ENCODE measurements around the gene PLD4. TPM values are rescaled to one million over a fixed set of nuclear protein-coding genes. Genes with fewer than 3 reads are reported as not detected.
"Not testable (repeated sequence)": the region's sequence is repeated elsewhere in the genome, so short reads cannot be mapped to it uniquely, and the experiment has no call there.

The PLD4 gene
- total RNA-seq, 2 donors from 2014 or later = not detected

DNA sequence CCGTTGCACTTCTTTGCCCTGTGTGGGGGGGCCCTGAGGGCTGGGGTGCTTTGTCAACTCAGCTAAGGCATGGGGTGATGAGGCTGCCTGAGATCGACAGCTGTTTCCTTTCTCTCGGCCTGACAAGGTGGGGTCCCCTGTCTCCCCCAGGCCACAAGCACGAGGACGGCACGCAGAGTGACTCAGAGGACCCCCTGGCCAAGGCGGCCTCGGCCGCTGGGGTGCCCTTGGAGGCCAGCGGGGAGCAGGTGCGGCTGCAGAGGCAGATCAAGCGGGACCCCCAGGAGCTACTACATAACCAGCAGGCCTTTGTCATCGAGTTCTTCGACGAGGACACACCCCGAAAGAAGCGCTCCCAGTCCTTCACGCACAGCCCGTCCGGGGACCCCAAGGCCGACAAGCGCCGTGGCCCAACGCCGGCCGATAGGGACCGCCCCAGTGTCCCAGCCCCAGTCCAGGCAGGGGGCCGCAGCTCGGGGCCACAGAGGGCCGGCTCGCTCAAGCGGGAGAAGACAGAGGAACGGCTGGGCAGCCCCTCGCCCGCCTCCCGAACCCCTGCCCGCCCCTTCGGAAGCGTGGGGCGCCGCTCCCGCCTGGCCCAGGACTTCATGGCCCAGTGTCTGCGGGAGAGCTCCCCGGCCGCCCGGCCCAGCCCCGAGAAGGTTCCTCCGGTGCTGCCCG lies 40.9 kb upstream of the PLD4 start:
- Histone ChIP-seq H3K36me3 (replicated peaks in 1 of 2; ENCODE audit: insufficient read depth in 1 of 2, low read depth in 2 of 2) (peaks cover 0 to 10% of the 10 kb centered on the region in 2 donors), H3K9me3 (no peaks in the 10 kb centered on the region), H3K4me1 (no peaks in the 10 kb centered on the region), H3K27me3 (no peaks in the 10 kb centered on the region), H3K27ac (no peak overlapping the region), H3K4me3 (no peak overlapping the region)
- DNase-seq = peak in 2 of 4 donors; percentile 4 to 9
- TF ChIP-seq CTCF (IDR thresholded peaks at IDR 0.05) = no peak
- no peak for TF ChIP-seq POLR2A (IDR thresholded peaks at IDR 0.05)
- WGBS, 2 donors = 92 to 94% methylated on average over 9 to 49 of the region's 49 CpGs
- intact Hi-C loops (cut with DNase I) = no loop called here
- ATAC-seq = no peak

DNA sequence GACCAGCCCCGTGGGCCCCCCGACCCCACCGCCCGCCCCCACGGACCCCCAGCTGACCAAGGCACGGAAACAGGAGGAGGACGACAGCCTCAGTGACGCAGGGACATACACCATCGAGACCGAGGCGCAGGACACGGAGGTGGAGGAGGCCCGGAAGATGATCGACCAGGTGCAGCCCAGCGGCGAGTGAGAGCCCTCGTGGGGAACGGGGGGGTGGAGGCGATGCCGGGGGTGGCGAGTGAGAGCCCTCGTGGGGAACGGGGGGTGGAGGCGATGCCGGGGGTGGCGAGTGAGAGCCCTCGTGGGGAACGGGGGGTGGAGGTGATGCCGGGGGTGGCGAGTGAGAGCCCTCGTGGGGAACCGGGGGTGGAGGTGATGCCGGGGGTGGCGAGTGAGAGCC lies 40.3 kb upstream of the PLD4 start:
- intact Hi-C loops (cut with DNase I); DNase-seq; H3K27ac ChIP-seq; H3K9me3 ChIP-seq; ATAC-seq; H3K4me3 ChIP-seq; H3K27me3 ChIP-seq; H3K4me1 ChIP-seq: not testable (repeated sequence)
- H3K36me3 ChIP-seq (replicated peaks in 1 of 2; ENCODE audit: insufficient read depth in 1 of 2, low read depth in 2 of 2) = peaks cover 0 to 10% of the 10 kb centered on the region in 2 donors
- WGBS, 2 donors = 84% methylated on average over 13 of the region's 34 CpGs; no CpG with 5 or more reads in 1 of the 2 donors

GRCh38 chr14:104885031-104885972 lies 39.4 kb upstream of the PLD4 start:
- DNase-seq (peak in 3 of 4 donors; percentile 4 to 11 (median 10)), ATAC-seq (no peak)
- no peaks in the 10 kb centered on the region for H3K27me3 ChIP-seq
- peaks cover 0 to 10% of the 10 kb centered on the region in 2 donors for H3K36me3 ChIP-seq (replicated peaks in 1 of 2; ENCODE audit: insufficient read depth in 1 of 2, low read depth in 2 of 2)
- TF ChIP-seq POLR2A (IDR thresholded peaks at IDR 0.05) = no peak
- no peak for TF ChIP-seq CTCF (IDR thresholded peaks at IDR 0.05)
- no peak overlapping the region for H3K27ac ChIP-seq
- 92 to 93% methylated on average over 14 to 30 of the region's 38 CpGs for WGBS, 2 donors
- no peak overlapping the region for H3K4me3 ChIP-seq
- no peaks in the 10 kb centered on the region for H3K9me3 ChIP-seq
- no peaks in the 10 kb centered on the region for H3K4me1 ChIP-seq
- intact Hi-C loops (cut with DNase I) = no loop called here

DNA sequence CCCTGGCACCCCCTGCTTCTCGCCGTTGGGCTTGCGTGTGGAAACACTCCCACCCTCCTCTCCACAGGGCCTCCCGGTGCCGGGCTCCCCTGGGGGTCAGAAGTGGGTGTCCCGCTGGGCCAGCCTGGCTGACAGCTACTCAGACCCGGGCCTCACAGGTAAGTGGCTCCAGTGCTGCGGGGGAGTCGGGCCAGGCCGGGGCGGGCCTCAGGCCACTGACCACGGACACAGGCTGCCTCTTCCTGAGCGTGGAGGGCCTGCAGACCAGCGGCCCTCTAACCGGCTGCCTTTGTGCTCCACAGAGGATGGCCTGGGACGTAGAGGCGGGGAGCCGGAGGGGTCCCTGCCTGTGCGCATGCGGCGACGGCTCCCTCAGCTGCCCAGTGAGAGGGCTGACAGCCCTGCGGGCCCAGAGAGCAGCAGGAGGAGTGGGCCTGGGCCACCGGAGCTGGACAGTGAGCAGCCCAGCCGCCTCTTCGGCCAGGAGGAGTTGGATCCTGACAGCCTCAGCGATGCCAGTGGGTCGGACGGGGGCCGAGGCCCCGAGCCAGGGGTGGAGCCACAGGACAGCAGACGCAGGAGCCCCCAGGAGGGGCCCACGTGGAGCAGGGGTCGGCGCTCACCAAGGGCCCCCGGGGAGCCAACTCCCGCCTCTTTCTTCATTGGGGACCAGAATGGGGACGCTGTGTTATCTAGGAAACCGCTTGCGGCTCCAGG lies 38.5 kb upstream of the PLD4 start:
- WGBS, 2 donors = 92 to 95% methylated on average over 8 to 35 of the region's 40 CpGs
- ATAC-seq = no peak

More for the DNA sequence above, 38.5 kb upstream of the PLD4 start:
- no peaks in the 10 kb centered on the region for H3K9me3 ChIP-seq
- TF ChIP-seq POLR2A (IDR thresholded peaks at IDR 0.05) (no peak), CTCF (IDR thresholded peaks at IDR 0.05) (no peak)
- H3K27me3 ChIP-seq = no peaks in the 10 kb centered on the region
- intact Hi-C loops (cut with DNase I) = no loop called here
- H3K36me3 ChIP-seq (replicated peaks in 1 of 2; ENCODE audit: insufficient read depth in 1 of 2, low read depth in 2 of 2) = peaks cover 0 to 4% of the 10 kb centered on the region in 2 donors
- H3K27ac ChIP-seq = no peak overlapping the region
- H3K4me3 ChIP-seq = no peak overlapping the region
- DNase-seq = peak in 3 of 4 donors; percentile 5 to 11 (median 10)
- no peaks in the 10 kb centered on the region for H3K4me1 ChIP-seq

All from body of pancreas (tissue), 4 donors.